Lower lobe of right lung (tissue), 2 donors: ENCODE results near the gene MRGPRF. TPM values are rescaled to one million over a fixed set of nuclear protein-coding genes. Genes with fewer than 3 reads are reported as not detected.

Source experiments
- ATAC-seq, 2 donors: fragments of 200-7000 bp; cut with Tn5 transposase; one replicate each; pipeline ENCODE4 v1.9.1; 2020 to 2022; ENCODE audit warnings: mild to moderate bottlenecking in 2 of 2, moderate library complexity in 2 of 2
- DNase-seq: peaks from one replicate; pipeline ENCODE4 v3.0.0-alpha.2; 2020
- H3K27ac ChIP-seq: fragments of 200-600 bp; one replicate; pipeline ENCODE4 v1.8.0; 2022
- H3K27me3 ChIP-seq: fragments of 200-600 bp; one replicate; pipeline ENCODE4 v1.8.0; 2022; ENCODE audit warnings: low read depth
- H3K36me3 ChIP-seq: fragments of 200-600 bp; one replicate; pipeline ENCODE4 v1.8.0; 2022; ENCODE audit warnings: mild to moderate bottlenecking
- H3K4me1 ChIP-seq: fragments of 200-600 bp; one replicate; pipeline ENCODE4 v1.8.0; 2022
- H3K4me3 ChIP-seq: fragments of 200-600 bp; one replicate; pipeline ENCODE4 v1.8.0; 2022; ENCODE audit warnings: mild to moderate bottlenecking
- H3K9me3 ChIP-seq: fragments of 200-600 bp; one replicate; pipeline ENCODE4 v1.8.0; 2022
- intact Hi-C: fragments of 100-400 bp; cut with DNase I; formaldehyde crosslinking; loops from one replicate; pipeline ENCODE4 v1.11.0; 2022
- total RNA-seq: library from RNA; stranded (reverse); fragmentation: NEBNext Ultra II Directional; extraction: Animal tissue kit (Norgen Biotek cat#: 25700); gene quantifications from one replicate; pipeline ENCODE4 v1.2.1, GENCODE V29; 2021
- TF ChIP-seq, protein P1 (sequence below): fragments of 200-600 bp; IDR thresholded peaks from one replicate; pipeline ENCODE4 v1.8.0; 2022; ENCODE audit warnings: antibody characterized with exemption, mild to moderate bottlenecking
- donor health status: DM: no; HTN: yes; CAD: no; lungs with severe emphysema.

MRGPRF gene
- total RNA-seq, 1 donor from 2014 or later = 11.5 TPM

DNA sequence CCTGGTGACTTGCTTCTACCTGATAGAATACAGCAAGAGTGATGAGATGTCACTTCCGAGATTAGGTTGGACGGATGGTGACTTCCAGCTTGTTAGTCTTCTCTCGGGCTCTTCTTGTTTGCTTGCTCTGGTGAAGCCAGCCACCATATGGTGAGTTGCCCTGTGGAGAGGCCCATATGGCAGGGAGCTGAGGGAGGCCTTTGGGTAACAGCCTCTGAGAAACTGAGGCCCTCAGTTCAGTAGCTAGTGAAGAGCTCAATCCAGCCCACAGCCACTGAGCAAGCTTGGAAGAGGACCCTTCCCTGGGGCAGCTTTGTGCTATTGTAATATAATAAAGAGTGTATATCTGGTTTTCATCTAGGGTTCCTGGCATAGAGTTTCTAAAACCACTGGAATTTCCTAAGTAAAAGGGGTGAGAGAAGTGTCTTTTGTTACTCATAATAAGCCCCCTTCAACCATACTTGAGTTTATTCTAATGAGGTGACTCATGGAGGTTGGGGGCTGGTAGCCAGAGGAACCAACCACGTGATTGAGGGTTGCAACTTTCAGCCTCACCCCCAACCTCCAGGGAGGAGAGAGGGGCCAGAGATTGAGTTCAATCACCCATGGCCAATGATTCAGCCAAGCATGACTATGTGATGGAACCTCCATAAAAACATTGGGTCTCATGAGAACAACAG lies 27.7 kb upstream of the MRGPRF start:
- DNase-seq = no peak
- Histone ChIP-seq H3K4me3 (no peak overlapping the region), H3K9me3 (no peaks in the 10 kb centered on the region), H3K27me3 (no peaks in the 10 kb centered on the region), H3K4me1 (peaks cover 6% of the 10 kb centered on the region), H3K27ac (no peak overlapping the region), H3K36me3 (no peaks in the 10 kb centered on the region)
- TF ChIP-seq, protein P1, sequence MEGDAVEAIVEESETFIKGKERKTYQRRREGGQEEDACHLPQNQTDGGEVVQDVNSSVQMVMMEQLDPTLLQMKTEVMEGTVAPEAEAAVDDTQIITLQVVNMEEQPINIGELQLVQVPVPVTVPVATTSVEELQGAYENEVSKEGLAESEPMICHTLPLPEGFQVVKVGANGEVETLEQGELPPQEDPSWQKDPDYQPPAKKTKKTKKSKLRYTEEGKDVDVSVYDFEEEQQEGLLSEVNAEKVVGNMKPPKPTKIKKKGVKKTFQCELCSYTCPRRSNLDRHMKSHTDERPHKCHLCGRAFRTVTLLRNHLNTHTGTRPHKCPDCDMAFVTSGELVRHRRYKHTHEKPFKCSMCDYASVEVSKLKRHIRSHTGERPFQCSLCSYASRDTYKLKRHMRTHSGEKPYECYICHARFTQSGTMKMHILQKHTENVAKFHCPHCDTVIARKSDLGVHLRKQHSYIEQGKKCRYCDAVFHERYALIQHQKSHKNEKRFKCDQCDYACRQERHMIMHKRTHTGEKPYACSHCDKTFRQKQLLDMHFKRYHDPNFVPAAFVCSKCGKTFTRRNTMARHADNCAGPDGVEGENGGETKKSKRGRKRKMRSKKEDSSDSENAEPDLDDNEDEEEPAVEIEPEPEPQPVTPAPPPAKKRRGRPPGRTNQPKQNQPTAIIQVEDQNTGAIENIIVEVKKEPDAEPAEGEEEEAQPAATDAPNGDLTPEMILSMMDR = no peak
- intact Hi-C loops = no loop called here
- ATAC-seq = no peak

DNA sequence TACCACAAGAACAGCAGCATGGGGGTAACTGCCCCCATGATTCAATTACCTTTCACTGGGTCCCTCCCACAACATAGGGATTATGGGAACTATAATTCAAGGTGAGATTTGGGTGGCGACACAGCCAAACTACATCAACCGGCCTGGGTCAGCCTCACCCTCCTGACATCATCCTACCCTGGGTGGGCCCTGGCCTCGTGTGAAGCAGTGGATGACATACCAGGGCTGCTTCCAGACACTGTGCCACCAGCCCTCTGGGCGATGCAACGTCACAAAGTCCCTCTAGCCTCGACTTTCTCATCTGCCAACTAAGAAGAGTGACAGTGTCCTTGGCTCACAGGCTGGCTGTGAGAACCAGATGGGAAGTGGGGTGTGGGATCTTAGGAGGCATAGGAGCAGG lies 27.0 kb upstream of the MRGPRF start:
- DNase-seq = no peak
- TF ChIP-seq, protein P1 = no peak

DNA sequence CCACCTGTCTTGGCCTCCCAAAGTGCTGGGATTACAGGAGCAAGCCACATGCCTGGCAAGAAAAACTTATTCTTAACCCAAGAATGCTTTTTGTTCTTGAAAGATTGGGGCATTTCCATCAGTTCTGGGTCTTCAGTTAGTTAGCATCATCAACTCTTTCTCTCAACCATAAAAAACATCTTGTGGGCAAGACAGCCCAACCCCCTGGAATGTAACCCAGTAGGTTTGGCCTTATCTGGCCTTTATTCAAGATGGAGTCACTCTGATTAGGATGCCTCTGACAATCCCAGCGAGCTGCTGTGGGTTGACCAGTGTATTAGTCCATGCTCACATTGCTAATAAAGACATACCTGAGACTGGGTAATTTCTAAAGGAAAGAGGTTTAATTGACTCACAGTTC lies 26.5 kb upstream of the MRGPRF start:
- Histone ChIP-seq H3K4me3 (no peak overlapping the region), H3K4me1 (peaks cover 5% of the 10 kb centered on the region), H3K36me3 (no peaks in the 10 kb centered on the region), H3K27me3 (no peaks in the 10 kb centered on the region), H3K9me3 (no peaks in the 10 kb centered on the region), H3K27ac (no peak overlapping the region)
- ATAC-seq = no peak
- intact Hi-C loops = no loop called here
- TF ChIP-seq, protein P1 = no peak
- DNase-seq = no peak

More for the DNA sequence above, 27.0 kb upstream of the MRGPRF start:
- intact Hi-C loops = no loop called here
- ATAC-seq = no peak
- no peaks in the 10 kb centered on the region for H3K36me3 ChIP-seq
- H3K27ac ChIP-seq = no peak overlapping the region
- no peaks in the 10 kb centered on the region for H3K27me3 ChIP-seq
- H3K4me3 ChIP-seq = no peak overlapping the region
- peaks cover 6% of the 10 kb centered on the region for H3K4me1 ChIP-seq
- no peaks in the 10 kb centered on the region for H3K9me3 ChIP-seq

DNA sequence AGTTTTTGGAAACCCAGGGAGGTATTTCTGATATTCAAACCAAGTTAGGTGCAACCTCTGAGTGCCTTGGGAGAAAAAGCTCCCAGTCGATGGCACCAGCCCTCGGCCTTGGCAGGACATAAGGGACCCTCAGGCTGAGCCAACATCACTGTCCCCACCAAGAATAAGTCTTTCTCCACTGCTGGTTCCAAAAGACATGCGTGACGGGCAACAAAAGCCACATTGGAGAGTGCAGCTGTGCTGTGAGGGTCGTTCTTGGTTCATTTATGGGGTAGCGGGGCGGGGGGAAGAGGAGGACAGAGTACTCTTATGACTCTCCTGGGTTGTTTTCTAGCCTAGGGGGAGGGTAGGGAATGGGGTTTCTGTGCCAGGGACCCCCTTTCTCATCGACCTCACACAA lies 24.5 kb upstream of the MRGPRF start:
- H3K27ac ChIP-seq = no peak overlapping the region
- no peak overlapping the region for H3K4me3 ChIP-seq
- intact Hi-C loops = no loop called here
- no peaks in the 10 kb centered on the region for H3K27me3 ChIP-seq
- no peaks in the 10 kb centered on the region for H3K9me3 ChIP-seq
- no peak for DNase-seq
- no peaks in the 10 kb centered on the region for H3K4me1 ChIP-seq
- no peak for ATAC-seq
- TF ChIP-seq, protein P1 = no peak
- no peaks in the 10 kb centered on the region for H3K36me3 ChIP-seq

DNA sequence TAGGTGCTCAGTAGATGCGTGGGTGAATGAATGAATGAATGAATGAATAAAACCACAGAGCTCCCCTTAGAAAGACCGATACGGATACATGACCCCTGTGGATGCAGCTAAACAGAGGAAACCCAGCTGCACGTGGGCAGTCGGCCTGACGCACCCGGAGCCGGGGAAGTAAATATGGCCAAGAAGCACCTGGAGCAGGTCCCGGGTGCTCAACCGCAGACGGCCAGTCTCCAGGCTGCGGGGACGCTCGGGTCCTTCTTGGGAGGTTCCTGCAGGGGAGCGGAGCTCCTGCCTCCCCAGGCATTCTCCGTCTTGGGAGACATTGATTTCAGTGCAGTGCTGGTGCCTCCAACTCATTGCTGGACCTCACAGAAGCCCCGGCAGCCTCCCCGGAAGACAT lies 24.0 kb upstream of the MRGPRF start:
- intact Hi-C loops = no loop called here
- no peaks in the 10 kb centered on the region for H3K36me3 ChIP-seq
- H3K27ac ChIP-seq = no peak overlapping the region
- no peak overlapping the region for H3K4me3 ChIP-seq
- TF ChIP-seq, protein P1 = no peak
- no peaks in the 10 kb centered on the region for H3K27me3 ChIP-seq
- no peaks in the 10 kb centered on the region for H3K9me3 ChIP-seq
- DNase-seq (no peak), ATAC-seq (no peak)
- H3K4me1 ChIP-seq = no peaks in the 10 kb centered on the region
